OCI-LY7 (cell line): ENCODE measurements around the gene CD81. TPM values are rescaled to one million over a fixed set of nuclear protein-coding genes. Genes with fewer than 3 reads are reported as not detected.

Experiments used
- BruUV-seq: library from RNA; stranded (reverse); fragments of 400-500 nt; replicated peaks from 2 replicates; lab custom pipeline; 2021; lab: Mats Ljungman, UMichigan
- CTCF ChIA-PET: fragments of 300-600 bp; sonication (Branson Sonifier 250); formaldehyde crosslinking; loops from one replicate; lab custom pipeline; 2022; ENCODE audit warnings: antibody characterized with exemption; ENCODE audit not compliant: unreplicated experiment; lab: Charles Lee
- POLR2A ChIA-PET: fragments of 300-600 bp; sonication (Branson Sonifier 250); formaldehyde crosslinking; loops from one replicate; lab custom pipeline; 2022; ENCODE audit warnings: antibody characterized with exemption; lab: Charles Lee
- DNase-seq: peaks from one replicate; pipeline ENCODE4 v3.0.0-alpha.2; 2015; ENCODE audit warnings: low spot score
- H2AFZ ChIP-seq: fragments of 200-600 bp; sonication (generic), shearing (Covaris generic); 2 replicates; pipeline ENCODE4 v1.6.1; 2014; ENCODE audit warnings: mild to moderate bottlenecking, antibody characterized with exemption, low read length, moderate library complexity
- H3K27ac ChIP-seq: fragments of 200-600 bp; sonication (generic); 2 replicates; pipeline ENCODE4 v1.5.1; 2014; ENCODE audit warnings: mixed run types, low read depth, mild to moderate bottlenecking, moderate library complexity, low read length, inconsistent platforms; ENCODE audit not compliant: poor library complexity, severe bottlenecking
- H3K36me3 ChIP-seq: fragments of 200-600 bp; sonication (generic); 2 replicates; pipeline ENCODE4 v1.6.1; 2014; ENCODE audit warnings: mild to moderate bottlenecking, antibody characterized with exemption, low read length, moderate library complexity, mixed read lengths; ENCODE audit not compliant: insufficient read depth
- H3K4me1 ChIP-seq: fragments of 200-600 bp; sonication (generic); 2 replicates; pipeline ENCODE4 v1.5.1; 2014; ENCODE audit warnings: mild to moderate bottlenecking, low read length; ENCODE audit not compliant: insufficient read depth, poor library complexity, severe bottlenecking
- H3K4me2 ChIP-seq: fragments of 200-600 bp; sonication (generic); 2 replicates; pipeline ENCODE4 v1.6.1; 2014; ENCODE audit warnings: mild to moderate bottlenecking, low read length
- H3K4me3 ChIP-seq: fragments of 200-600 bp; sonication (generic); 2 replicates; pipeline ENCODE4 v1.5.1; 2014; ENCODE audit warnings: mild to moderate bottlenecking, low read depth, low read length; ENCODE audit not compliant: poor library complexity, severe bottlenecking
- H3K79me2 ChIP-seq: fragments of 200-600 bp; sonication (generic); 2 replicates; pipeline ENCODE4 v1.6.1; 2016; ENCODE audit warnings: low read depth, mild to moderate bottlenecking, low read length, moderate library complexity, mixed read lengths; ENCODE audit not compliant: insufficient read depth
- H3K9me2 ChIP-seq: fragments of 200-600 bp; sonication (generic); 2 replicates; pipeline ENCODE4 v1.6.1; 2016; ENCODE audit warnings: mild to moderate bottlenecking, low read length, mixed read lengths; ENCODE audit not compliant: insufficient read depth
- H3K9me3 ChIP-seq: fragments of 200-600 bp; sonication (generic); 2 replicates; pipeline ENCODE4 v1.6.1; 2014; ENCODE audit warnings: mild to moderate bottlenecking, mixed run types, low read length, mixed read lengths
- H4K20me1 ChIP-seq: fragments of 200-600 bp; sonication (generic); 2 replicates; pipeline ENCODE4 v1.6.1; 2014; ENCODE audit warnings: mild to moderate bottlenecking, antibody characterized with exemption, low read length, moderate library complexity, mixed read lengths; ENCODE audit not compliant: insufficient read depth
- EZH2phosphoT487 ChIP-seq: fragments of 200-600 bp; sonication (generic); IDR thresholded peaks from 2 replicates; pipeline ENCODE4 v1.6.1; 2018; ENCODE audit warnings: low read depth, borderline replicate concordance, mild to moderate bottlenecking, mixed run types, antibody characterized with exemption, low read length, moderate library complexity, mixed read lengths
- intact Hi-C: fragments of 100-400 bp; cut with micrococcal nuclease; formaldehyde crosslinking; loops from one replicate; pipeline ENCODE4 v1.10.0; 2022; ENCODE audit not compliant: unreplicated experiment
- total RNA-seq, 2 experiments: library from RNA; depleted of rRNA in 1 of 2; stranded (reverse); fragments of >200 nt in 1 of 2; shearing (Covaris generic) in 1 of 2; gene quantifications; 2 replicates each; pipeline ENCODE4 v1.2.3, GENCODE V29; 2014 to 2022
- TF ChIP-seq, protein P1 (sequence below): fragments of 200-600 bp; sonication (generic); conservative IDR thresholded peaks from 2 replicates; pipeline ENCODE4 v1.5.1; 2014; ENCODE audit warnings: mild to moderate bottlenecking, antibody characterized with exemption, low read length, moderate library complexity, mixed read lengths

CD81 gene
- total RNA-seq, 2 experiments from 2014 or later = 290 to 343 TPM

DNA sequence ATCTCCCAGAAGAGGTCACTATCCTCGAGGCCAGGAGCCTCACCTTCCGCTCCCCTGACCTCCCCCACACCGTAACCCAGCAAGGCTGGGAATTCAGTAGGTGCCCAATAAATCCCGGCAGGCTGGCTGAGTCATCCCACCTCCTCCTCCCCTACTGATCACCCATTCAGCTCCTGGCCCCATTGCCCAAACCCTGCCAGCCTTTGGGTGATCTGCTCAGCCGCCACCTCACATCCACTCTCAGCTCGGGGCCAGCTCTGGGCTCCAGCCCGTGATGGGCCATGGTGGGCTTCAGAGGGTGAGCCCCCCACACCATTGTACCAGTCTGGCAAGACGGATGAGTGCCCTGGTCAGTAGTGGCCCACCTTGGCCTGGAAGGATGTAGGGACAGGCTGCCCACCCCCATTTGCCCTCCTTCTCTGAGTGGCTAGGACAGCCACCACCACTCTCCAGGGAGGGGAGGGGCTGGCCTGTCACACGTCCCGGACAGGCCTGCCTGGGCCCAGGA is 59.0 kb downstream of the CD81 start:
- no peaks in the 10 kb centered on the region for H3K36me3 ChIP-seq
- no peaks in the 10 kb centered on the region for H4K20me1 ChIP-seq
- no peak overlapping the region for H3K27ac ChIP-seq
- H3K79me2 ChIP-seq = no peaks in the 10 kb centered on the region
- H3K4me3 ChIP-seq = no peak overlapping the region
- ChIA-PET POLR2A (no interaction called here), CTCF (no interaction called here)
- no peak for DNase-seq
- no peaks in the 10 kb centered on the region for H3K9me3 ChIP-seq
- H3K4me1 ChIP-seq = no peaks in the 10 kb centered on the region
- TF ChIP-seq EZH2phosphoT487 = no peak
- TF ChIP-seq, protein P1, sequence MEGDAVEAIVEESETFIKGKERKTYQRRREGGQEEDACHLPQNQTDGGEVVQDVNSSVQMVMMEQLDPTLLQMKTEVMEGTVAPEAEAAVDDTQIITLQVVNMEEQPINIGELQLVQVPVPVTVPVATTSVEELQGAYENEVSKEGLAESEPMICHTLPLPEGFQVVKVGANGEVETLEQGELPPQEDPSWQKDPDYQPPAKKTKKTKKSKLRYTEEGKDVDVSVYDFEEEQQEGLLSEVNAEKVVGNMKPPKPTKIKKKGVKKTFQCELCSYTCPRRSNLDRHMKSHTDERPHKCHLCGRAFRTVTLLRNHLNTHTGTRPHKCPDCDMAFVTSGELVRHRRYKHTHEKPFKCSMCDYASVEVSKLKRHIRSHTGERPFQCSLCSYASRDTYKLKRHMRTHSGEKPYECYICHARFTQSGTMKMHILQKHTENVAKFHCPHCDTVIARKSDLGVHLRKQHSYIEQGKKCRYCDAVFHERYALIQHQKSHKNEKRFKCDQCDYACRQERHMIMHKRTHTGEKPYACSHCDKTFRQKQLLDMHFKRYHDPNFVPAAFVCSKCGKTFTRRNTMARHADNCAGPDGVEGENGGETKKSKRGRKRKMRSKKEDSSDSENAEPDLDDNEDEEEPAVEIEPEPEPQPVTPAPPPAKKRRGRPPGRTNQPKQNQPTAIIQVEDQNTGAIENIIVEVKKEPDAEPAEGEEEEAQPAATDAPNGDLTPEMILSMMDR = no peak
- intact Hi-C loops = no loop called here
- no peaks in the 10 kb centered on the region for H3K9me2 ChIP-seq
- H2AFZ ChIP-seq = no peak overlapping the region
- BruUV-seq = no TSS peak
- no peak overlapping the region for H3K4me2 ChIP-seq

GRCh38 chr11:2436521-2437031 is 59.5 kb downstream of the CD81 start:
- BruUV-seq = no TSS peak
- TF ChIP-seq EZH2phosphoT487 = no peak
- TF ChIP-seq, protein P1 = no peak
- no peak overlapping the region for H3K4me3 ChIP-seq
- H3K36me3 ChIP-seq = no peaks in the 10 kb centered on the region
- no peaks in the 10 kb centered on the region for H4K20me1 ChIP-seq
- no peak overlapping the region for H3K4me2 ChIP-seq
- no peak for DNase-seq
- H3K9me3 ChIP-seq = no peaks in the 10 kb centered on the region
- intact Hi-C loops = no loop called here
- no peak overlapping the region for H2AFZ ChIP-seq
- ChIA-PET POLR2A (no interaction called here), CTCF (no interaction called here)
- no peaks in the 10 kb centered on the region for H3K4me1 ChIP-seq
- no peaks in the 10 kb centered on the region for H3K9me2 ChIP-seq
- no peak overlapping the region for H3K27ac ChIP-seq
- no peaks in the 10 kb centered on the region for H3K79me2 ChIP-seq

GRCh38 chr11:2437516-2437915 is 60.4 kb downstream of the CD81 start:
- TF ChIP-seq, protein P1 = no peak
- no peak for TF ChIP-seq EZH2phosphoT487
- CTCF ChIA-PET = no interaction called here

More at GRCh38 chr11:2437516-2437915, 60.4 kb downstream of the CD81 start:
- no peaks in the 10 kb centered on the region for H3K9me3 ChIP-seq
- no peaks in the 10 kb centered on the region for H3K79me2 ChIP-seq
- no peaks in the 10 kb centered on the region for H3K36me3 ChIP-seq
- POLR2A ChIA-PET = no interaction called here
- H3K9me2 ChIP-seq = no peaks in the 10 kb centered on the region
- no peaks in the 10 kb centered on the region for H3K4me1 ChIP-seq
- H3K4me3 ChIP-seq = no peak overlapping the region
- DNase-seq = no peak
- intact Hi-C loops = no loop called here
- no peak overlapping the region for H3K27ac ChIP-seq
- no peak overlapping the region for H3K4me2 ChIP-seq
- H2AFZ ChIP-seq = no peak overlapping the region
- no TSS peak for BruUV-seq
- no peaks in the 10 kb centered on the region for H4K20me1 ChIP-seq
